Measurements from ENCODE around the gene CLBA1.

CLBA1 gene

GRCh38 chr14:104980611-104981531, 4.7 kb upstream of the CLBA1 start:
- FAIRE-seq: no peak

GRCh38 chr14:104981699-104982541, 3.7 kb upstream of the CLBA1 start:
- FAIRE-seq: no peak

DNA sequence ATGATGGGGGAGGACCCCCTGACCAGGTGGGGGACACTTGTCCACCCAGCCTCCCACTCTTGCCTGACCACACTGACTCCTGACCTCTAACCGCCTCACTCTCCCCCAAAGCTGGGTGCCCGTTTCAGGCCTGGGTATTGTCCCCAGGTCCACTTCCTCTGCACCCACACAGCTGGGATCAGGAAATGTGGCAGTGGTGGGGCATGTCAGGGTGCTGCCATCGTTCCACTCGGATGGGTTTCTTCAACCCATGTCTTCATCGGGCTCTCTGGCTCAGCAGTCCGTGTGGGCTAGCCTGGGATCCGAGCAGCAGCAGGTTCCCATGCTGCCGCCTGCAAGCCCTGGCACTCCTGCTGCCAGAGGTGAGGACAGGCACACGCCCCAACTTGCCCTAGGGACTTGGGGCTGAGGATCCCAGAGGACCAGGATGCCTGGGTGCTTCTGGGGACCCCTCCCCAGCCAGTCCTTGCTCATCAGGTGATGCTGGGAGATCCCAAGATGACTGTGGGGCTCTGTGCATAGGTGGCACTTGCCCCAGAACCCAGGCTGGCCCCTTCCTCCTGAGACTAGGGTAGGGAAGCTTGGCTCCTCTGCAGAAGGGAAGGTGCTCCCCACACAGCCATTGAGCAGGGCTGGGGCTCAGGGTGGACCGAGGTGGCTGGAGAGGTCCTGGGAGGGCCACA, 2.9 kb upstream of the CLBA1 start:
- FAIRE-seq: no peak

GRCh38 chr14:104983231-104983721, 2.3 kb upstream of the CLBA1 start:
- no peak for FAIRE-seq

DNA sequence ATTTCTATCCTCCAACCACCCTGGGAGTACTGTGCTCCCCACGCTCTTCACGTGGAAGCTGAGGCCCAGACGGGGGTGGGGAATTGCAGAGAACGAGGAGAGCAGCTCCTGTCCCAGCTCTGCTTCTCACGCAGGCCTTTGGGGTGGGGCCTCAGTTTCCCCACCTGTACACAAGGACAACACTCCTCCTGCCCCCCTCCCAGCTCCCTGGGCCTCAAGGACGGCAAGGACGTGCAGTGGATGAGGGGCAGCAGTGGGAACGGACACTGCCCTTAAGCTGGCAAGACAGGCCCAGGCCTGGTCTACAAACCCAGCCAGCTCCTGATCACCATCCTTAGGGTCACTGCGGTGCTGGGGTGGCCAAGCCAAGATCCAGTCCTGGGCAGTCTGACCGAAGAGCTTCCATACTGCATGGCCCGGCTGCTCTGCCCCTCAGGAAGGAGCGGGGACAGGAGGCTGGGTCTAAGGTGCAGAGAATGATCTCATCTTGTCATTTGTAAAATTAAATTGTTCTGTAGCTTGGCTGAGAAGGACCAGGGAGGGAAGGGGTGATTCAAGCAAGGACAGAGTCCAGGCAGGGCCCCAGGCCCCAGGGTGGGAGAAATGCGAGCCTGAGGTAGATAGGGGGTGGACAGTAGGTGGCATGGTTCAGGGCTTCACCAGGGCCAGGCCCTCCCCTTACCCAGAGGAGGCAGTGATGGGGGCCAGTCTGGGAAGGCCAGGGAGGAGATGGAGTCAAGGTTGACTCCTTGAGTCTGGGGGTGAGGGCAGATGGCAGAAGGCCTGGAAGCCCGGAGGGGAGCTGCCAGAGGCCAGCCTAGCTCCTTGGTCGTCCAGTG, 1.3 kb upstream of the CLBA1 start:
- no peak for FAIRE-seq

DNA sequence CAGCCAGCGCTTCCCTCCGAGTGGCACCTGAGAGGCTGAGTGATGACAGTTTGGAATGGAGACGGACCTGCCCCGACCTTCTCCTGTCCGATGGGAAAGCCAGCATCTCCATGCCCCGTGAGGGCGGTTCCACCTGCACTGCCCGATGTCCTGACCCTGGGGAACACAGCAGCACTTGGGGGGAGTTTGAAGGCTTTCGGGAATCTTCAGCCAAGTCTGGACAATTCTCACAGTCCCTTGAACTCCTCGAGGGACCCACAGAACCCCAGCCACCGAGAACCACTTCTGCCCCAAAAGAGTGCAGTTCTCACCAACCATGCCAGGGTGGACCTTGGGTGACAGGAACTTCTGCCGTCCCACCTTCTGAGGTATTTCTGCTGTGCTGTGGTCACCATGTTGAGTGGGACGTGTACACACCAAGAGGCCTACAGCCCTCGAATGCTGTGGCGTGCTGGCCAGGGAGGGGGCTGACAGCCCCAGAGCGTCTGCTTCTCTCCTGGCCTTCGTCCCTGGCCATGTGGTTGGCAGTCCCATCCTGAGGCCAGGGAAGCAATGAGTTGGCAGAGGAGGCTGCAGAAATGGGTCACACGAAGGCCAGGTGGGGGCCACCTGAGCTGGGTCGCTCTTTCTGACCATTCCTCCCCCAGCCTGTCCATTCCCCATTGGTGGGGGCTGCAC, 1.0 kb downstream of the CLBA1 start:
- no peak for FAIRE-seq

- FAIRE-seq: no peak
Observed at GRCh38 chr14:104989236-104989950, 3.8 kb downstream of the CLBA1 start.

GRCh38 chr14:104989951-104990303, 4.3 kb downstream of the CLBA1 start:
- no peak for FAIRE-seq

- no peak for FAIRE-seq
Observed at GRCh38 chr14:104991896-104992230, 6.3 kb downstream of the CLBA1 start.

DNA sequence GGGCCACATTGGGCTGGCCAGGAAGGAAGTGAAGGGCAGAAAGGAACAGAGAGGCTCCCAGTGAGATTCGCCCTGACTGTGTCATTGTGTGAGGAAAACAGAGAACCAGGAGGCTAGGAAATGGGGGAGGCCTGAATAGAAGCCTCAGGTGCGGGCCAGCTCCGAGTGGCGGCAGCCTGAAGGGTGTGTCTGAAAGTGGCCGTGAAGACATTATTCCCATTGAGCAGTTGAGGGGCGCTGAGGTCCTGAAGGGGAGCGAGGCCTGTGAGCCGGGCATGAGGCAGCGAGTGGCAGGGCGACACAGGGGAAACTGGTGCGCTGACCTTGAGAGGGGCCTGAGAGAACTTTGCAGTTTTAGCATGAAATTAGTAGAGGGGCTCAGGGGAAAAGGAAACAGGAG, 6.9 kb downstream of the CLBA1 start:
- FAIRE-seq: no peak

GRCh38 chr14:104993306-104993705, 7.7 kb downstream of the CLBA1 start:
- FAIRE-seq: no peak

- no peak for FAIRE-seq
Observed at GRCh38 chr14:104993808-104994591, 8.4 kb downstream of the CLBA1 start.

DNA sequence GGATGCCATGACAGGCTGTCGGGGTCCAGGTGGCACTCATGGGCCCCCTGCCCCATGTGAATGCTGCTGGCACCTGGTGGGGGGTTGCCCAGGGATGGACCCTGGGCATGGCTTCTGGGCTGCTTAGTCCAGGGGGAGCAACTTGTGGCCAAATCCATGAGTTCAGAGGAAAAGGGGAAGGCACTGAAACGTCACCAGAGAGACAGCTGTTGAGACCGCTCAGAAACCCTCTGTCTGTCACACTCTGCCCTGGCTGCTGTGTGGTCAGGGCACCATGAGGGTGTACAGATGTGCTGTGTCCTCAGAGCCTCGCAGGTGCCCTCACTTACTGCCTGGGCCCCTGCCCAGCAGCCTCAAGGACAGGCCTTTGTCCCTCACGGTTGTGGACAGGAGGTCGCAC, 9.4 kb downstream of the CLBA1 start:
- FAIRE-seq: no peak

GRCh38 chr14:104996032-104996431, 10.4 kb downstream of the CLBA1 start:
- FAIRE-seq: no peak

DNA sequence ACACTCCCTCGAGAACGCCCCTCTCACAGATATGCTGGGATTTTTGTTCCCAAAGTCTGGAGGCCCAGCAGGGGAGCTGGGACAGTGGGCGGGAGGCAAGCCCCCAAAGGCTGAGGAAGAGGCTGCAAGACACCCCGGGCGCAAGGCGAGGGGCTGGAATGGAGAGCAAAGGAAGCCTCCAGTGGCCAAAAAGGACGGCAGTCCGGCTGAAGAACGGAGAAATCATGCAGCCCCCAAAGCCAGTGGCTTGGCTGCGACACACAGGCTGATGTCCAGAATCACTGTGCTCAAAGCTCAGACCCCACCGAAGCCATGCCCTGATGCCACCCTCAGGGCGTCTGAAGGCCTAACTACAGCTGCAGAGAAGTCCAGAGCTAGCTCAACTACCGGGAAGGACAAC, 10.9 kb downstream of the CLBA1 start:
- FAIRE-seq: no peak

DNA sequence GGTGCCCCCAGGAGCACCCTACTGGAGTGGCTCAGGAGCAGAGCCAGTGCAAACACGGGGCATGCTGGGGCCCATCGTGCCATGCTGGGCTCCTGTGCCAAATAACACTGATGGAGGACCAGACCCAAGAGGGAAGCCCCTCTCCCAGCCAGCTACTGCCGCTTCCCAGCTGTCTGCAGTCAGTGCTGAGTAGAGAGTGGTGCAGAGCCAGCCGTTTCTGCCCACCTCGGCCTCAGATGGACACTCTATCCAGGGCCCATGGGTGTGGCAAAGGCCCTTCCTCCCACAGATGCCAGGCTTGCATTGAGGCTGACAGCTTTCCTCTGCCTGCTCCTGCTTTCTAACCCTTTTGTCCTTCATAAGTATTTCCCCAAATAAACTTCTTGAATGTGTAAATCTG, 13.2 kb downstream of the CLBA1 start:
- no peak for FAIRE-seq

DNA sequence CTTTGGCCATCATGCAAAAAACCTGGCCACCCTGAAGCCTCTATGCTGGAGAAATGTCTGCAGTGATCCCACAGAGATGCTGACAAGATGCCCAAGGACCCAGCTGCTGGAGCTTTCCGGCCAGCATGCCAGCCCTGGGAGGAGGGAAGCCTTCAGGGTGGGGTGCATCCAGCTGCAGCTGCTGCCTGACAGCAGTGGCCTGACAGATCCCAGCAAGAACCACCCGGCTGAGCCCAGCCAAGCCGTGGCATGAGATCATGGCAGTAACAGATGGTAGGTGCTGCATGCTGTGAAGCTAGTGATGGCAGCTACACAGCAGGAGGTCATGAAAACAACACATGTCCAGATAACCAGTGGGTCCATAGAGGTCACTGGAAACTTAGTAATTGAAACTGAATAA, 13.8 kb downstream of the CLBA1 start:
- FAIRE-seq: no peak

DNA sequence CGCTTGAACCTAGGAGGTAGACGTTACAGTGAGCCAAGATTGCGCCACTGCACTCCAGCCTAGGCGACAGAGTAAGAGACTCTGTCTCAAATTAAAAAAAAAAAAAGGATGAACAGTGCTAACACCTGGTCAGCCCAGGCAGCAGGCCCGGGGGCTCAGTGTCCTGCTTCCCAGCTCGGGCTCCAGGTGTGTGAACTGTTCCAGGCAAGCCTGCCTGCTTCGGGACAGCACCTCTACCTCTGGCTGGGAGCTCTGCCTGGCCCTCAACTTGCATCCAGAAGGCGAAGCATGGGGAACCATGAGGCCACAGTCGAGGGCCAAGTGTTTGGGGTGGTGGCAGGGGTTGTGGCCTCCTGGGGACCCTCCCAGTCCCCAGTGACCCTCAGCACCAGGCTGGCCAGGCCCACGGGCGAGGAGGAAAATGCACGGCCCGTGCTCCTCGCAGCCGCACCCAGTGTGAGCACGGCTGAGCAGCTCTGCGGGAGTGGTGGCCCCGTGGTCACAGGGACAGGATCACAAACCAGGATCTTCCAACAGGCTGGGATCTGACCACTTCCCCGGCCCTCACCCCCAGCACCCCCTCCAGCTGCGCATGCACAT, 19.8 kb downstream of the CLBA1 start:
- FAIRE-seq: no peak

- no peak for FAIRE-seq
Observed at GRCh38 chr14:105005929-105006830, 20.6 kb downstream of the CLBA1 start.

Measured in colon (tissue), 2 donors.